MM.1S (cell line): ENCODE measurements around the gene ORC3.

ENCODE experiments used
- DNase-seq: peaks from one replicate; pipeline ENCODE4 v3.0.0-alpha.2; 2015
- H2AFZ ChIP-seq: fragments of 300-600 bp; sonication (generic); 2 replicates; pipeline ENCODE4 v1.6.0; 2016; ENCODE audit warnings: antibody characterized with exemption, low read length
- H3F3A ChIP-seq: fragments of 300-600 bp; sonication (generic); 2 replicates; pipeline ENCODE4 v1.6.1; 2016; ENCODE audit warnings: mild to moderate bottlenecking, antibody characterized with exemption, low read length, moderate library complexity, mixed read lengths; ENCODE audit not compliant: insufficient read depth
- H3K27ac ChIP-seq: fragments of 300-600 bp; sonication (generic); 2 replicates; pipeline ENCODE4 v1.5.1; 2016; ENCODE audit warnings: mild to moderate bottlenecking, low read length
- H3K27me3 ChIP-seq: fragments of 300-600 bp; sonication (generic); replicated peaks from 2 replicates; pipeline ENCODE4 v1.6.0; 2016; ENCODE audit warnings: low read length; ENCODE audit not compliant: insufficient read depth
- H3K36me3 ChIP-seq: fragments of 300-600 bp; sonication (generic); replicated peaks from 2 replicates; pipeline ENCODE4 v1.6.1; 2016; ENCODE audit warnings: mild to moderate bottlenecking, low read length, mixed read lengths; ENCODE audit not compliant: insufficient read depth
- H3K4me1 ChIP-seq: fragments of 300-600 bp; sonication (generic); 2 replicates; pipeline ENCODE4 v1.6.1; 2016; ENCODE audit warnings: low read length, mixed read lengths
- H3K4me2 ChIP-seq: fragments of 300-600 bp; sonication (generic); 2 replicates; pipeline ENCODE4 v1.6.0; 2016; ENCODE audit warnings: low read depth, low read length
- H3K4me3 ChIP-seq: fragments of 300-600 bp; sonication (generic); 2 replicates; pipeline ENCODE4 v1.5.1; 2016; ENCODE audit warnings: low read length, mixed read lengths
- H3K79me2 ChIP-seq: fragments of 300-600 bp; sonication (generic); 2 replicates; pipeline ENCODE4 v1.6.1; 2016; ENCODE audit warnings: mixed run types, low read length, mixed read lengths
- H3K9ac ChIP-seq: fragments of 300-600 bp; sonication (generic); 2 replicates; pipeline ENCODE4 v1.6.1; 2016; ENCODE audit warnings: low read length, mixed read lengths
- H3K9me2 ChIP-seq: fragments of 300-600 bp; sonication (generic); replicated peaks from 2 replicates; pipeline ENCODE4 v1.6.1; 2016; ENCODE audit warnings: mild to moderate bottlenecking, low read length, mixed read lengths; ENCODE audit not compliant: insufficient read depth
- H3K9me3 ChIP-seq: fragments of 300-600 bp; sonication (generic); replicated peaks from 2 replicates; pipeline ENCODE4 v1.6.1; 2016; ENCODE audit warnings: mild to moderate bottlenecking, low read length, mixed read lengths; ENCODE audit not compliant: insufficient read depth
- H4K20me1 ChIP-seq: fragments of 300-600 bp; sonication (generic); 2 replicates; pipeline ENCODE4 v1.6.1; 2016; ENCODE audit warnings: mild to moderate bottlenecking, low read length, moderate library complexity, mixed read lengths; ENCODE audit not compliant: insufficient read depth
- CTCF ChIP-seq: fragments of 300-600 bp; sonication (generic); IDR thresholded peaks from 2 replicates; pipeline ENCODE4 v1.5.1; 2016; ENCODE audit warnings: antibody characterized with exemption, low read length, mixed read lengths
- EZH2 ChIP-seq: fragments of 300-600 bp; sonication (generic); optimal IDR thresholded peaks from 2 replicates; pipeline ENCODE3; 2017; ENCODE audit warnings: low read depth, mild to moderate bottlenecking, antibody characterized with exemption, low read length, mixed read lengths
- EZH2phosphoT487 ChIP-seq: fragments of 300-600 bp; sonication (generic); IDR thresholded peaks from 2 replicates; pipeline ENCODE4 v1.6.1; 2018; ENCODE audit warnings: antibody characterized with exemption, low read length

The ORC3 gene

GRCh38 chr6:87573307-87574024 lies 16.5 kb upstream of the ORC3 start:
- no peak overlapping the region for H2AFZ ChIP-seq
- H3K9me2 ChIP-seq, result no peaks in the 10 kb centered on the region
- H3K4me1 ChIP-seq, result peaks cover 34% of the 10 kb centered on the region
- H3K79me2 ChIP-seq, result peaks cover 87% of the 10 kb centered on the region
- H4K20me1 ChIP-seq, result no peaks in the 10 kb centered on the region
- peak overlapping the region; percentile 65 for H3K4me2 ChIP-seq
- no peaks in the 10 kb centered on the region for H3K36me3 ChIP-seq
- H3K27me3 ChIP-seq, result no peaks in the 10 kb centered on the region
- peaks cover 13% of the 10 kb centered on the region for H3F3A ChIP-seq
- TF ChIP-seq EZH2phosphoT487, result no peak
- TF ChIP-seq CTCF, result no peak
- TF ChIP-seq EZH2, result no peak
- H3K4me3 ChIP-seq, result peak overlapping the region; percentile 13; the same call in 1 of the 2 replicates
- no peak overlapping the region for H3K9ac ChIP-seq
- H3K9me3 ChIP-seq, result no peaks in the 10 kb centered on the region
- H3K27ac ChIP-seq, result peak overlapping the region; percentile 64
- no peak for DNase-seq

- peak; percentile 55 for DNase-seq
- Histone ChIP-seq H3K9me3 (no peaks in the 10 kb centered on the region), H3K79me2 (peaks cover 86% of the 10 kb centered on the region), H3K36me3 (no peaks in the 10 kb centered on the region), H3K4me2 (peak overlapping the region; percentile 65), H3K4me3 (peak overlapping the region; percentile 6; the same call in 1 of the 2 replicates), H4K20me1 (no peaks in the 10 kb centered on the region), H3K9me2 (no peaks in the 10 kb centered on the region), H3F3A (peaks cover 13% of the 10 kb centered on the region), H3K27ac (peak overlapping the region; percentile 64; the same call in 1 of the 2 replicates), H3K4me1 (peaks cover 34% of the 10 kb centered on the region), H3K9ac (no peak overlapping the region), H2AFZ (no peak overlapping the region), H3K27me3 (no peaks in the 10 kb centered on the region)
- TF ChIP-seq EZH2phosphoT487 (no peak), EZH2 (no peak), CTCF (no peak)
These were observed 15.6 kb upstream of the ORC3 start for GRCh38 chr6:87574237-87574804.

- no peaks in the 10 kb centered on the region for H3K36me3 ChIP-seq
These were observed 14.5 kb upstream of the ORC3 start for GRCh38 chr6:87575423-87575822.

More at GRCh38 chr6:87575423-87575822, 14.5 kb upstream of the ORC3 start:
- Histone ChIP-seq H3K9me3 (no peaks in the 10 kb centered on the region), H3K9ac (no peak overlapping the region), H3K27ac (no peak overlapping the region; the same call in 1 of the 2 replicates), H3F3A (peaks cover 13% of the 10 kb centered on the region), H3K4me3 (no peak overlapping the region), H3K79me2 (peaks cover 84% of the 10 kb centered on the region), H2AFZ (no peak overlapping the region), H3K27me3 (no peaks in the 10 kb centered on the region), H4K20me1 (no peaks in the 10 kb centered on the region), H3K9me2 (no peaks in the 10 kb centered on the region), H3K4me2 (no peak overlapping the region), H3K4me1 (peaks cover 34% of the 10 kb centered on the region)
- no peak for DNase-seq
- no peak for TF ChIP-seq EZH2
- no peak for TF ChIP-seq CTCF
- no peak for TF ChIP-seq EZH2phosphoT487
